HepG2 (cell line): ENCODE results near the gene CTSA. TPM values are rescaled to one million over a fixed set of nuclear protein-coding genes. Genes with fewer than 3 reads are reported as not detected.

Experiments used
- KLF6 ChIP-seq: IDR thresholded peaks from 2 replicates; pipeline ENCODE4 v1.8.0; 2016; ENCODE audit warnings: missing biosample characterization, missing genetic modification reagents
- LRRFIP1 ChIP-seq: sonication (generic); formaldehyde crosslinking; conservative IDR thresholded peaks from 2 replicates; pipeline ENCODE4 v1.4.0; 2020; ENCODE audit warnings: missing genetic modification reagents
- NFKB2 ChIP-seq: sonication (generic); formaldehyde crosslinking; IDR thresholded peaks from 2 replicates; pipeline ENCODE4 v1.4.0; 2020; ENCODE audit warnings: missing genetic modification reagents, borderline replicate concordance
- RFXANK ChIP-seq: IDR thresholded peaks from 2 replicates; pipeline ENCODE4 v1.6.1; 2016
- SMARCC2 ChIP-seq: fragments of 450-650 bp; IDR thresholded peaks from 2 replicates; pipeline ENCODE4 v1.6.1; 2017; ENCODE audit warnings: antibody characterized with exemption, mild to moderate bottlenecking
- SMC3 ChIP-seq: IDR thresholded peaks from 2 replicates; pipeline ENCODE4 v1.6.1; 2011; ENCODE audit warnings: low read length, improper control_type of control experiment
- TEAD2 ChIP-seq: sonication (generic); formaldehyde crosslinking; IDR thresholded peaks from 2 replicates; pipeline ENCODE4 v1.9.0; 2021; ENCODE audit warnings: missing genetic modification reagents
- XRCC5 ChIP-seq: fragments of 200-400 bp; formaldehyde crosslinking; optimal IDR thresholded peaks from 2 replicates; pipeline ENCODE3; 2017; ENCODE audit warnings: mild to moderate bottlenecking, low read length
- ZBTB10 ChIP-seq: sonication (generic); formaldehyde crosslinking; IDR thresholded peaks from 2 replicates; pipeline ENCODE4 v1.4.0; 2020; ENCODE audit warnings: missing genetic modification reagents, borderline replicate concordance
- ZBTB3 ChIP-seq: sonication (generic); formaldehyde crosslinking; IDR thresholded peaks from 2 replicates; pipeline ENCODE4 v1.4.0; 2020; ENCODE audit warnings: low read depth, mild to moderate bottlenecking, moderate library complexity, missing genetic modification reagents, borderline replicate concordance
- ZNF263 ChIP-seq: sonication (generic); formaldehyde crosslinking; IDR thresholded peaks from 2 replicates; pipeline ENCODE4 v1.4.0; 2020; ENCODE audit warnings: missing genetic modification reagents
- ZNF333 ChIP-seq: sonication (generic); formaldehyde crosslinking; IDR thresholded peaks from 2 replicates; pipeline ENCODE4 v1.4.0; 2020; ENCODE audit warnings: mild to moderate bottlenecking, missing genetic modification reagents, borderline replicate concordance
- ZNF710 ChIP-seq: sonication (generic); formaldehyde crosslinking; IDR thresholded peaks from 2 replicates; pipeline ENCODE4 v1.5.0; 2020; ENCODE audit warnings: mild to moderate bottlenecking, missing genetic modification reagents, borderline replicate concordance
- polyA plus RNA-seq, 8 experiments: library from polyadenylated mRNA; depleted of rRNA in 3 of 8; stranded (reverse) in 7 of 8; unstranded in 1 of 8; fragments of >200 nt; fragmentation: Illumina TruSeq in 4 of 8; extraction: Trizol in 4 of 8; gene quantifications; 2 replicates each; pipeline versions ENCODE4 v1.2.1 to v1.2.3, GENCODE V29; 2011 to 2016; ENCODE audit warnings: low read depth in 4 of 8, missing spikeins in 1 of 8, mixed read lengths in 1 of 8; ENCODE audit not compliant: insufficient read depth in 1 of 8
- total RNA-seq, 5 experiments: library from RNA; depleted of rRNA; stranded (reverse); fragments of >200 nt; fragmentation: Illumina TruSeq; extraction: Trizol; gene quantifications; 2 replicates each; pipeline ENCODE4 v1.2.3, GENCODE V29; 2016; ENCODE audit warnings: low read depth in 1 of 5
- TF ChIP-seq, protein P1 (sequence below): sonication (generic); formaldehyde crosslinking; IDR thresholded peaks from 2 replicates; pipeline ENCODE4 v1.4.0; 2020; ENCODE audit warnings: missing genetic modification reagents, borderline replicate concordance
- TF ChIP-seq, protein P2 (sequence below), 2 experiments: sonication (generic) in 1 of 2; formaldehyde crosslinking in 1 of 2; IDR thresholded peaks; 2 replicates each; pipeline versions ENCODE4 v1.4.0 to v1.6.1; 2016 to 2020; ENCODE audit warnings: borderline replicate concordance in 1 of 2, low read depth in 1 of 2, mild to moderate bottlenecking in 1 of 2, missing genetic modification reagents in 1 of 2

The CTSA gene
- total and polyA plus RNA-seq, 2 of the 13 experiments (the other 11 are each of a cell fraction or from before 2014, with no cell fraction given) = 202 to 231 TPM

DNA sequence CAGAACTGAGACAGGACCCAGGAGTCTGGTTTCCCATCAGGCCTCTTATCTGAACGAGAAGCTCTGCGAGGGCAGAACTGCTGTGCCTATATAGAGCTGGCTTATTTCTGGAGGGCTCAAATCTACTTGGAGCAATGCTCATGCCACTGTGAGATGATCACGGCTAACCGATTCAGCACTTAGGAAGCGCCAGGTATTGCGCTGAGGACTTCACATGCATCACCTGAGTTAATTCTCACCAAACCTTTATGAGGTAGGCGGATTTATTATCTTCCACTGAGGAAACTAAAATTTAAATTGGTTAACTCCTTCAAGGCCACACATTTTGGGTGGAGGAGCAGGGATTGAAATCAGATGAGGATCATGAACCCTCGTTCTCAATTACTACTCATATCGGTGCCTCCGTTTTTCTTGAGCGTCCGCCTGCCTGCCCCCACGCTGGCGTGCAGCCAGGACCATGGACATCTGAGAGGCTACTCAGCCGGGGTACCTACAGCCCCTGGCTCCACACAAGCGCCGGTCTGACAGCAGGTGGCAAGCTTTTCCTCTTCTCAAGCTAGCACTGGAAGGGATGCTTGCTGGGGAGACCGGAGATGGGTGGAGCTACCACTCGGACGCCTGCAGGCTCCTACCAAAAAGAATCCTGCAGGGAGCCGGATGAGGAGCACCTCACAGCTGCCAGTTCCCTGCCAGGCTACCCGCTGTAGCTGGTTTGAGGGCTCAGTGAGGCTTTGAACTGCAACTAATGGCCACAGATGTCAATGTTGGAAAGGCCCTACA lies 42.3 kb downstream of the CTSA start (continued):
- TF ChIP-seq ZBTB10 (CRISPR knock-in tag) = peak; percentile 61; the same call in 1 of the 2 replicates
- TF ChIP-seq ZNF263 = peak; percentile 97
- peak; percentile 49; the same call in 1 of the 2 replicates for TF ChIP-seq KLF6 (CRISPR knock-in tag)
- no peak for TF ChIP-seq RFXANK (CRISPR knock-in tag)
- 0 out of 2 replicates have a peak, but pooled peaks have one; percentile 34 for TF ChIP-seq ZNF333 (CRISPR knock-in tag)
- TF ChIP-seq SMC3 = peak; percentile 50; the same call in 1 of the 2 replicates
- TF ChIP-seq, protein P1, sequence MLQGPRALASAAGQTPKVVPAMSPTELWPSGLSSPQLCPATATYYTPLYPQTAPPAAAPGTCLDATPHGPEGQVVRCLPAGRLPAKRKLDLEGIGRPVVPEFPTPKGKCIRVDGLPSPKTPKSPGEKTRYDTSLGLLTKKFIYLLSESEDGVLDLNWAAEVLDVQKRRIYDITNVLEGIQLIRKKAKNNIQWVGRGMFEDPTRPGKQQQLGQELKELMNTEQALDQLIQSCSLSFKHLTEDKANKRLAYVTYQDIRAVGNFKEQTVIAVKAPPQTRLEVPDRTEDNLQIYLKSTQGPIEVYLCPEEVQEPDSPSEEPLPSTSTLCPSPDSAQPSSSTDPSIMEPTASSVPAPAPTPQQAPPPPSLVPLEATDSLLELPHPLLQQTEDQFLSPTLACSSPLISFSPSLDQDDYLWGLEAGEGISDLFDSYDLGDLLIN (CRISPR knock-in tag) = 0 out of 2 replicates have a peak, but pooled peaks have one; percentile 38
- TF ChIP-seq NFKB2 = peak; percentile 50; the same call in 1 of the 2 replicates
- TF ChIP-seq LRRFIP1 = no peak
- no peak for TF ChIP-seq TEAD2 (CRISPR knock-in tag)
- TF ChIP-seq ZNF710 (CRISPR knock-in tag) = peak; percentile 14; the same call in 1 of the 2 replicates
- TF ChIP-seq SMARCC2 = no peak
- TF ChIP-seq, protein P2, sequence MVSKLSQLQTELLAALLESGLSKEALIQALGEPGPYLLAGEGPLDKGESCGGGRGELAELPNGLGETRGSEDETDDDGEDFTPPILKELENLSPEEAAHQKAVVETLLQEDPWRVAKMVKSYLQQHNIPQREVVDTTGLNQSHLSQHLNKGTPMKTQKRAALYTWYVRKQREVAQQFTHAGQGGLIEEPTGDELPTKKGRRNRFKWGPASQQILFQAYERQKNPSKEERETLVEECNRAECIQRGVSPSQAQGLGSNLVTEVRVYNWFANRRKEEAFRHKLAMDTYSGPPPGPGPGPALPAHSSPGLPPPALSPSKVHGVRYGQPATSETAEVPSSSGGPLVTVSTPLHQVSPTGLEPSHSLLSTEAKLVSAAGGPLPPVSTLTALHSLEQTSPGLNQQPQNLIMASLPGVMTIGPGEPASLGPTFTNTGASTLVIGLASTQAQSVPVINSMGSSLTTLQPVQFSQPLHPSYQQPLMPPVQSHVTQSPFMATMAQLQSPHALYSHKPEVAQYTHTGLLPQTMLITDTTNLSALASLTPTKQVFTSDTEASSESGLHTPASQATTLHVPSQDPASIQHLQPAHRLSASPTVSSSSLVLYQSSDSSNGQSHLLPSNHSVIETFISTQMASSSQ (IDR thresholded peaks at IDR 0.05; ENCODE audit: low read depth) = no peak
- TF ChIP-seq, protein P2 (CRISPR knock-in tag; IDR thresholded peaks at IDR 0.05; ENCODE audit: borderline replicate concordance) = no peak
- peak; percentile 92 for TF ChIP-seq XRCC5
- no peak for TF ChIP-seq ZBTB3 (CRISPR knock-in tag)
